Neutrophil (primary cell): ENCODE measurements around the gene LRP10.

ENCODE experiments used
- H3K27ac ChIP-seq: fragments of 200-600 bp; sonication (generic); 2 replicates; pipeline ENCODE4 v1.5.1; 2016; ENCODE audit warnings: mild to moderate bottlenecking, moderate library complexity
- H3K27me3 ChIP-seq: fragments of 200-600 bp; sonication (generic); 2 replicates; pipeline ENCODE4 v1.6.0; 2016; ENCODE audit warnings: mild to moderate bottlenecking
- H3K36me3 ChIP-seq: fragments of 200-600 bp; sonication (generic); 2 replicates; pipeline ENCODE4 v1.5.1; 2017
- H3K4me1 ChIP-seq, 2 experiments: fragments of 200-600 bp in 1 of 2; sonication (generic) in 1 of 2; 1 replicate in 1 of 2; 2 replicates in 1 of 2; pipeline versions ENCODE4 v1.5.1 to v1.6.1; 2013 to 2016; ENCODE audit warnings: low read depth in 1 of 2, low read length in 1 of 2, mild to moderate bottlenecking in 1 of 2, moderate library complexity in 1 of 2; ENCODE audit not compliant: control insufficient read depth in 1 of 2, insufficient read depth in 1 of 2
- H3K4me3 ChIP-seq, 2 experiments: fragments of 200-600 bp in 1 of 2; sonication (generic) in 1 of 2; 1 replicate in 1 of 2; 2 replicates in 1 of 2; pipeline ENCODE4 v1.5.1; 2013 to 2016; ENCODE audit warnings: low read depth in 1 of 2, low read length in 1 of 2, mild to moderate bottlenecking in 1 of 2, moderate library complexity in 1 of 2
- H3K9me3 ChIP-seq: fragments of 200-600 bp; sonication (generic); 2 replicates; pipeline ENCODE4 v1.5.1; 2016
- TF ChIP-seq, protein P1 (sequence below): fragments of 200-600 bp; sonication (generic); IDR thresholded peaks from 2 replicates; pipeline ENCODE4 v1.5.1; 2016; ENCODE audit warnings: antibody characterized with exemption

LRP10 gene

DNA sequence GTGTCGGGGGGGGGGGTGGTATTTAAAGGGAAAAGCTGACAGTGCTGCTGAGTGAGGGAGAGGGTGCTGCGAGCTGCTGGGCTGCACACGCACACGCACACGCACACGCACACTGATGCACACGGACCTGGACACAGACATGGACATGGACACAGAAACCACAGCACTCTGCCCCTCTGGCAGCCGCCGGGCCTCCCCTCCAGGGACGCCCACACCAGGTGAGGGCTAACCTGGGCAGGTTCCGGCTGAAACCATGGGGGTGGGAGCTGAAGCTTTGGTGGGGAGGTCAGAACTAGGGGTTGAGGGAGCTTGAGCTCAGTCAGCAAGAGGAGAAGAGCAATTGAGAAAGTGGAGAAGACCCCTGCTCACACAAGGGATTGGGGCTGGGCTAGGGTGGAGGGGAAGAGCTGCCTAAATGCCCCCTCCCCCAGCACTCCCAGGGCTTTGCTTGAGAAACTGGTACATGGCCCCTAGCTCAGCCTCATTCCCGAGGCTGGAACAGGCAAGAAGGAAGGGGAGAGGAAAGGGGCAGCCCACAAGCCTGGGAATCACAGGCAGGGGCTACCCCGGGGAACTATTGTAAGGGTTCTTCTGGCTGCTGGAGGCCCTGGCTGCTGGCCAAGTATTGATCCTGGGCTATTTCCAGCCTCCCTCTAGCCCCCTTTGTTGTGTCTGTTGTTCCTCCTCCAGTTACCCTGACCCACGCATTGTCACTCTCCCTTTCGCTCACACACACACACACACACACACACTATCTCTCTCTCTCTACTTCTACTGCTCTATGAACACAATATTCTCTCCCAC is 11.8 kb downstream of the LRP10 start, which contains the start of gene REM2:
REM2 (plus strand) TSS at position 50 of the 804 bp plus-strand sequence; CDS start at position 116, 66 bp downstream.
- Histone ChIP-seq H3K4me1 (peaks cover 28 to 35% of the 10 kb centered on the region in 2 experiments), H3K4me3 (no peak within 1 kb of the TSS), H3K27ac (peak within 1 kb of the TSS; percentile 39), H3K36me3 (peaks cover 63% of the 10 kb centered on the region), H3K9me3 (no peaks in the 10 kb centered on the region), H3K27me3 (peaks cover 39% of the 10 kb centered on the region)
- TF ChIP-seq, protein P1, sequence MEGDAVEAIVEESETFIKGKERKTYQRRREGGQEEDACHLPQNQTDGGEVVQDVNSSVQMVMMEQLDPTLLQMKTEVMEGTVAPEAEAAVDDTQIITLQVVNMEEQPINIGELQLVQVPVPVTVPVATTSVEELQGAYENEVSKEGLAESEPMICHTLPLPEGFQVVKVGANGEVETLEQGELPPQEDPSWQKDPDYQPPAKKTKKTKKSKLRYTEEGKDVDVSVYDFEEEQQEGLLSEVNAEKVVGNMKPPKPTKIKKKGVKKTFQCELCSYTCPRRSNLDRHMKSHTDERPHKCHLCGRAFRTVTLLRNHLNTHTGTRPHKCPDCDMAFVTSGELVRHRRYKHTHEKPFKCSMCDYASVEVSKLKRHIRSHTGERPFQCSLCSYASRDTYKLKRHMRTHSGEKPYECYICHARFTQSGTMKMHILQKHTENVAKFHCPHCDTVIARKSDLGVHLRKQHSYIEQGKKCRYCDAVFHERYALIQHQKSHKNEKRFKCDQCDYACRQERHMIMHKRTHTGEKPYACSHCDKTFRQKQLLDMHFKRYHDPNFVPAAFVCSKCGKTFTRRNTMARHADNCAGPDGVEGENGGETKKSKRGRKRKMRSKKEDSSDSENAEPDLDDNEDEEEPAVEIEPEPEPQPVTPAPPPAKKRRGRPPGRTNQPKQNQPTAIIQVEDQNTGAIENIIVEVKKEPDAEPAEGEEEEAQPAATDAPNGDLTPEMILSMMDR = no peak

DNA sequence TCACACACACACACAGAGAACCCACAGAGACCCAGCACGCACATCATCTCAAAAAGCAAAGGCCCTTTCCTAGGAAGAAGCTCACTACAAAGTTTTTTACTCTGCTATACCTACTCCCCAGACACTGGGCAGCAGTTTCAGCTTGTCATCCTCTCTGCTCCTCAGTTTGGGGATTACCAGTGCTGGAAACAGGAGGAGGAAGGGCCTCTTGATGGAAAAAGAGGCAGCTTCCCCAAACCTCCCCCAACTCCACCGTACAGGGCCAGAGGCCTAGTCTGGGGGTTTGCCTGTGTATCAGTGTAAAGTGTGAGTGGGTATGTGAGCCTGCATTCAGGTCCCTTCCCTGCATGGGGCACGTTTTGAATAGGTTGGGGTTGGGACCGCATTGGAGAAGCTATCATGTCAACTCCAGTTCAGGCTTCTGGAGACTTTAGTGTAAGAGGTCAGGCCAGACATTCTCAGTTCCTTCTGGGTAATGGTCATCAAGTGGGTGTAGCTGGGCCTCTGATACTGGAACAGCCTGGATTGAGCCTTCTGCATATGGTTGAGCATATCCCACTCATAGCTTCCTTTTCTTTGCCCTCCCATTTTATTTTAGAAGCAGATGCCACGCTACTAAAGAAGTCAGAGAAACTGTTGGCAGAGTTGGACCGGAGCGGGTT is 12.7 kb downstream of the LRP10 start:
- Histone ChIP-seq H3K36me3 (peaks cover 54% of the 10 kb centered on the region), H3K27ac (no peak overlapping the region), H3K4me1 (peaks cover 19 to 26% of the 10 kb centered on the region in 2 experiments), H3K9me3 (no peaks in the 10 kb centered on the region), H3K4me3 (no peak overlapping the region), H3K27me3 (peaks cover 39% of the 10 kb centered on the region)
- TF ChIP-seq, protein P1 = no peak

DNA sequence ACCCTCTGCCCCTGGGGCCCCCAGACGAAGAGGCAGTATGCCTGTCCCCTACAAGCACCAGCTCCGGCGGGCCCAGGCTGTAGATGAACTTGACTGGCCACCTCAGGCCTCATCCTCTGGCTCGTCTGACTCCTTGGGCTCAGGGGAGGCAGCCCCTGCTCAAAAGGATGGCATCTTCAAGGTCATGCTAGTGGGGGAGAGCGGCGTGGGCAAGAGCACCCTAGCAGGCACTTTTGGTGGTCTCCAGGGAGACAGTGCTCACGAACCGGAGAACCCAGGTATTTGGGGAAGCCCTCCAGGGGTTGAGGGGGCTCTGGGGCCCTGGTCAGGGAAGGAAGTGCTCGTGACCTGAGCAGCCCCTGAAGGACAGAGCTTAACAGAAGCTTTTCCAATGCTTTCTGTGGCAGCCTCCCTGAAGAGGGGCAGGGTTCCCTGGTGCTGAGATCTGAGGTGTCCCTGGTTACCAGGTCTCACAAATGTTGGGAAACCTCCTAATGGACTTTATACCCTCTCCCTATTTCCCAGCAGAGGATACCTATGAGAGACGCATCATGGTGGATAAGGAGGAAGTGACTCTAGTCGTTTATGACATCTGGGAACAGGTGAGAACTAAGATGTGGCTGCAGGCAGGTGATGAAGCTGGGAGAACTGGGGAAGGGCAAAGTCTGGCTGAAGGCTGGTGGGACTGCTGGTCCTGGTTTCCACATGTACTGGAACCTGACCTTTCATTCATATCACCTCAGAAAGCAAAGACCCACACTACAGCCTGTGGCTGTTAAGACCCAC is 13.4 kb downstream of the LRP10 start:
- Histone ChIP-seq H3K9me3 (no peaks in the 10 kb centered on the region), H3K27ac (no peak overlapping the region), H3K27me3 (peaks cover 39% of the 10 kb centered on the region), H3K36me3 (peaks cover 47% of the 10 kb centered on the region), H3K4me1 (peaks cover 16 to 24% of the 10 kb centered on the region in 2 experiments), H3K4me3 (no peak overlapping the region)
- TF ChIP-seq, protein P1 = no peak

DNA sequence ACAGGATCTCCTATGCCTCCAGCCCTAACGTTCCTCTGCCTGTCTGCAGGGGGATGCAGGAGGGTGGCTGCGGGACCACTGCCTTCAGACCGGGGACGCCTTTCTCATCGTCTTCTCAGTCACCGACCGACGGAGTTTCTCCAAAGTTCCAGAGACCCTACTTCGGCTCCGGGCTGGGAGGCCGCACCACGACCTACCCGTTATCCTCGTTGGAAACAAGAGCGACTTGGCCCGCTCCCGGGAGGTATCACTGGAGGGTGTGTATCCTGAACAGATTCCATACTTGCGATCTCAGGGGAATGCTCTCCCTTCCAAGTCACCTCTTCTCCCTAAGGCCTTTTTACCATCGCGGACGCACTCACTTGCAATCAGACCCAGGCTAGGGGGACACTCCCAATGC is 14.4 kb downstream of the LRP10 start:
- Histone ChIP-seq H3K36me3 (peaks cover 37% of the 10 kb centered on the region), H3K27ac (no peak overlapping the region), H3K4me1 (peaks cover 16 to 24% of the 10 kb centered on the region in 2 experiments), H3K9me3 (no peaks in the 10 kb centered on the region), H3K27me3 (peaks cover 39% of the 10 kb centered on the region), H3K4me3 (peak overlapping the region; percentile 43 to 71)
- TF ChIP-seq, protein P1 = no peak

DNA sequence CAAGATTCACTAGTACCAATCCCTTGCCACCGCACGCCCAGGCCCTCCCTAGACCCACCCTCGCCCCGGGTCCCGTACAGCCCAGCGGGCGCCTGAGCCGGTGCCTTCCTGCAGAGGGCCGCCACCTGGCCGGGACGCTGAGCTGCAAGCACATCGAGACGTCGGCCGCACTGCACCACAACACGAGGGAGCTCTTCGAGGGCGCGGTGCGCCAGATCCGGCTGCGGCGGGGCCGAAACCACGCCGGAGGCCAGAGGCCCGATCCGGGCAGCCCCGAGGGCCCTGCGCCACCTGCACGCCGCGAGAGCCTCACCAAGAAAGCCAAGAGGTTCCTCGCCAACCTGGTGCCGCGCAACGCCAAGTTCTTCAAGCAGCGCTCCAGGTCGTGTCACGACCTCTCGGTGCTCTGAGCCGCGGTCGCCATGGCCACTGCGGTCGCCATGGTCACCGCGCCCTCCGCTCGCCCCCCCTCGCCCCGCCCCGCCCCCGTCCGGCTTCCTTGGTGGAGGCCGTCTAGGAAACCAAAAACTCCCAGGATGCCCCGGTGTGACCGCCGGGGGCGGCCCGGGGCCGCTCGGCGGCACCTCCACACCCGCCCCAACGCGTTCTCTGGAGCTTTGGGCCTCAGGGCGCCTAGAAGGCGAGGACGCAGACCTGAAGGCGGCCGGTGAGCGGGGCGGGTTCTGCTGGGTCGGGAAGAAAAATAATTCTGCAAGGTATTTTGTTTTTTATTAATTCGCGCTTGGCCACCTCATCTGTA is 15.1 kb downstream of the LRP10 start:
- Histone ChIP-seq H3K4me3 (peak overlapping the region; percentile 43 to 71), H3K27me3 (peaks cover 39% of the 10 kb centered on the region), H3K27ac (peak overlapping the region; percentile 63), H3K9me3 (no peaks in the 10 kb centered on the region), H3K36me3 (peaks cover 29% of the 10 kb centered on the region), H3K4me1 (peaks cover 16 to 24% of the 10 kb centered on the region in 2 experiments)
- TF ChIP-seq, protein P1 = peak; percentile 20
